Hepatocyte (in vitro differentiated cells): ENCODE measurements around the gene BNIPL. TPM values are rescaled to one million over a fixed set of nuclear protein-coding genes. Genes with fewer than 3 reads are reported as not detected.

Experiments used
- DNase-seq: peaks from one replicate; pipeline ENCODE4 v3.0.0-alpha.2; 2016; ENCODE audit warnings: low spot score
- H2AFZ ChIP-seq: fragments of 200-600 bp; sonication (generic); 2 replicates; pipeline ENCODE4 v1.6.0; 2016; ENCODE audit warnings: antibody characterized with exemption, mild to moderate bottlenecking
- H3K27ac ChIP-seq: fragments of 200-600 bp; sonication (generic); 2 replicates; pipeline ENCODE4 v1.5.1; 2016; ENCODE audit warnings: mild to moderate bottlenecking
- H3K27me3 ChIP-seq: fragments of 200-600 bp; sonication (generic); 2 replicates; pipeline ENCODE4 v1.6.1; 2016
- H3K36me3 ChIP-seq: fragments of 200-600 bp; sonication (generic); replicated peaks from 2 replicates; pipeline ENCODE4 v1.5.1; 2016; ENCODE audit warnings: low read depth; ENCODE audit not compliant: insufficient read depth
- H3K4me1 ChIP-seq: fragments of 200-600 bp; sonication (generic); 2 replicates; pipeline ENCODE4 v1.5.1; 2016; ENCODE audit warnings: mild to moderate bottlenecking, moderate library complexity; ENCODE audit not compliant: insufficient read depth
- H3K4me2 ChIP-seq: fragments of 200-600 bp; sonication (generic); 2 replicates; pipeline ENCODE4 v1.6.0; 2016
- H3K4me3 ChIP-seq: fragments of 200-600 bp; sonication (generic); 2 replicates; pipeline ENCODE4 v1.5.1; 2016; ENCODE audit warnings: mild to moderate bottlenecking
- H3K79me2 ChIP-seq: fragments of 200-600 bp; sonication (generic); 2 replicates; pipeline ENCODE4 v1.6.0; 2017; ENCODE audit warnings: mild to moderate bottlenecking
- H3K9me2 ChIP-seq: fragments of 200-600 bp; sonication (generic); replicated peaks from 2 replicates; pipeline ENCODE4 v1.6.0; 2017; ENCODE audit warnings: mild to moderate bottlenecking; ENCODE audit not compliant: insufficient read depth
- H3K9me3 ChIP-seq: fragments of 200-600 bp; sonication (generic); 2 replicates; pipeline ENCODE4 v1.5.1; 2016; ENCODE audit warnings: low read depth, mild to moderate bottlenecking
- H4K20me1 ChIP-seq: fragments of 200-600 bp; sonication (generic); 2 replicates; pipeline ENCODE4 v1.6.0; 2016; ENCODE audit warnings: mild to moderate bottlenecking; ENCODE audit not compliant: insufficient read depth, poor library complexity, severe bottlenecking
- EZH2 ChIP-seq: fragments of 200-600 bp; sonication (generic); IDR thresholded peaks from 2 replicates; pipeline ENCODE4 v1.6.1; 2016; ENCODE audit warnings: antibody characterized with exemption, mild to moderate bottlenecking, borderline replicate concordance
- EZH2phosphoT487 ChIP-seq: fragments of 200-600 bp; sonication (generic); IDR thresholded peaks from one replicate; pipeline ENCODE4 v1.6.1; 2018; ENCODE audit warnings: antibody characterized with exemption, mild to moderate bottlenecking, low read depth, moderate library complexity; ENCODE audit not compliant: unreplicated experiment, severe bottlenecking
- WGBS: methylation state at CpG from one replicate; pipeline ENCODE4 v1.1.6; 2016; ENCODE audit warnings: low lambda C conversion rate; ENCODE audit errors: missing lambda C conversion rate; 5-methylcytosine and 5-hydroxymethylcytosine counted together
- polyA plus RNA-seq: library from polyadenylated mRNA; unstranded; fragments of >200 nt; fragmentation: Nextera tagmentation; extraction: Ambion mirVana; gene quantifications from 2 replicates; pipeline ENCODE4 v1.2.1, GENCODE V29; 2016
- total RNA-seq: library from RNA; depleted of rRNA; stranded (reverse); fragments of >200 nt; gene quantifications from 2 replicates; pipeline ENCODE4 v1.2.3, GENCODE V29; 2014
- TF ChIP-seq, protein P1 (sequence below): fragments of 200-600 bp; sonication (generic); IDR thresholded peaks from 2 replicates; pipeline ENCODE4 v1.5.1; 2016; ENCODE audit warnings: antibody characterized with exemption, mild to moderate bottlenecking; ENCODE audit not compliant: poor library complexity

BNIPL gene
- total and polyA plus RNA-seq, 2 experiments from 2014 or later: 1.1 to 3.8 TPM

DNA sequence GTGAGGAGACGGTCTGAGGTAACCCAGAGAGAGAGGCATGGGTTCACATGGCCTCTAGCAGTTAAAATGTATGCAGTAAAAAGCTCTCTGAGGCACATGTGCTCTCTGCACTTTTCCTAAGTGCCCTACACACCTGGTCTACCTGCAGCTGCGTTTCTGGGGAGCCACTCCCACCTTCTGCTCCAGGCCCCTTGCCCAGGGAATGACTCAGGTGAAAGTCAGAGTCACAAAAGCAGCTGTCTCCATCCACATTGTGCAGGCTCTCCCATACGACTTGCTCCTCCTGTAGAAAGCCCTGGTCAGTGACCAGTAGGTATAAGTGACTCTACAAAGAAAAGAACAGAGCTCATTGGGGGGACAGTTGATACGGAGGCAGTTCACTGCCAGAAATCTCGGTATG lies 38.4 kb upstream of the BNIPL start:
- WGBS: 63% methylated on average over 5 of the region's 5 CpGs
- no peak for DNase-seq
- TF ChIP-seq EZH2phosphoT487 (no peak), EZH2 (no peak)
- TF ChIP-seq, protein P1, sequence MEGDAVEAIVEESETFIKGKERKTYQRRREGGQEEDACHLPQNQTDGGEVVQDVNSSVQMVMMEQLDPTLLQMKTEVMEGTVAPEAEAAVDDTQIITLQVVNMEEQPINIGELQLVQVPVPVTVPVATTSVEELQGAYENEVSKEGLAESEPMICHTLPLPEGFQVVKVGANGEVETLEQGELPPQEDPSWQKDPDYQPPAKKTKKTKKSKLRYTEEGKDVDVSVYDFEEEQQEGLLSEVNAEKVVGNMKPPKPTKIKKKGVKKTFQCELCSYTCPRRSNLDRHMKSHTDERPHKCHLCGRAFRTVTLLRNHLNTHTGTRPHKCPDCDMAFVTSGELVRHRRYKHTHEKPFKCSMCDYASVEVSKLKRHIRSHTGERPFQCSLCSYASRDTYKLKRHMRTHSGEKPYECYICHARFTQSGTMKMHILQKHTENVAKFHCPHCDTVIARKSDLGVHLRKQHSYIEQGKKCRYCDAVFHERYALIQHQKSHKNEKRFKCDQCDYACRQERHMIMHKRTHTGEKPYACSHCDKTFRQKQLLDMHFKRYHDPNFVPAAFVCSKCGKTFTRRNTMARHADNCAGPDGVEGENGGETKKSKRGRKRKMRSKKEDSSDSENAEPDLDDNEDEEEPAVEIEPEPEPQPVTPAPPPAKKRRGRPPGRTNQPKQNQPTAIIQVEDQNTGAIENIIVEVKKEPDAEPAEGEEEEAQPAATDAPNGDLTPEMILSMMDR: no peak
- Histone ChIP-seq H3K4me3 (no peak overlapping the region), H3K4me1 (peaks cover 6% of the 10 kb centered on the region), H3K4me2 (no peak overlapping the region), H4K20me1 (no peaks in the 10 kb centered on the region), H2AFZ (no peak overlapping the region), H3K27ac (no peak overlapping the region), H3K27me3 (no peaks in the 10 kb centered on the region), H3K79me2 (peaks cover 5% of the 10 kb centered on the region), H3K36me3 (no peaks in the 10 kb centered on the region), H3K9me2 (no peaks in the 10 kb centered on the region), H3K9me3 (no peaks in the 10 kb centered on the region)

DNA sequence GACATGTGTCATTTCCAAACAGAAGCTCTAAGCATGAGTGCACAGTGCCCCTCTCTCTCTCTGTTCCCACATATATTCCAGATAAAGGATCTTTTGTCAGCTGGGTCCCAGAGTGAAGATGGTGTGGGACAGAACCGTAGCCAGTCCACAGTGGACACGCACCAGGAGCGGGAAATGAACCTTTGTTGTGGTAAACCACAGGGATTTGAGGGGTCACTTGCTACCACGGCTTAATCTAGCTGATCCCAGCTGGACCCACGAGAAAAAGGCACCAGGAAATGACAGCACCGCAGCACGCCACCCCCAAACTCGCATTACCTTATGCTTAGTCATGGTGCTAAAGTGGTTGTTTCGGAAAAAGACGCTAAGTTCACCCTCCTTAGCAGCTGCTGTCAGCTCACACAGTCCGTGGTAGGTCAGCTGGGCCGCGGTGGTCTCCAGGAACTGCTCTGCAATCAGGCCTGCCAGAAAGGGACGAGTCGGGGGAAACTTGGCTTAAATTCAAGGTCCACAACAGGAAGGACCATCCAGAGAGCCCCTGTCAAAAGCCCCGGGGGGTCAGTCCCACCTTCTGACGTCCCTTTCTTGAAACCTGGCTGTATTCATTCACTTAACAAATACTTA lies 37.2 kb upstream of the BNIPL start:
- Histone ChIP-seq H3K79me2 (peaks cover 18% of the 10 kb centered on the region), H3K9me2 (no peaks in the 10 kb centered on the region), H3K4me3 (no peak overlapping the region), H4K20me1 (no peaks in the 10 kb centered on the region), H3K4me1 (peaks cover 18% of the 10 kb centered on the region), H3K9me3 (no peaks in the 10 kb centered on the region), H3K27ac (no peak overlapping the region), H3K36me3 (no peaks in the 10 kb centered on the region), H3K27me3 (no peaks in the 10 kb centered on the region), H3K4me2 (no peak overlapping the region), H2AFZ (no peak overlapping the region)
- 92% methylated on average over 17 of the region's 17 CpGs for WGBS
- TF ChIP-seq, protein P1: no peak
- TF ChIP-seq EZH2: no peak
- DNase-seq: no peak

DNA sequence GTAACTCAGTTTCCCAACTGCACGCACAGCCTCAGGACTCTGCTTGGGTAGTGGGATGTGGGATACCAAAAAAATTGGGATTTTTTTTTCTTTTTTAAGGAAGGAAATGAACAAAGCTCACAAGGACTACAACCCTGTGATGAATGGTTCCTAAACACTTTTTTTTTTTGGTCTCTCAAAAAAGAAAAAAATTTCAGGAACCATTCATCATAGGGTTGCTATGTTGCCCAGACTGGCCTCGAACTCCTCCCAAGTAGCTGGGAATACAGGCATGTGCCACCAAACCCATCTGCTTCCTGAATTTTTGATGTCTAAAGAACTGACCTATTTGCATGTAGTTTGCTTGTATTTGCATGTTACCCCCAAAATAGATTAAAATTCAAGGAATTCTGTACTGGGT lies 36.5 kb upstream of the BNIPL start:
- H3K4me2 ChIP-seq: no peak overlapping the region
- 98% methylated on average over 2 of the region's 2 CpGs for WGBS
- DNase-seq: no peak
- H4K20me1 ChIP-seq: no peaks in the 10 kb centered on the region
- TF ChIP-seq EZH2phosphoT487 (no peak), EZH2 (no peak)
- TF ChIP-seq, protein P1: no peak
- peaks cover 24% of the 10 kb centered on the region for H3K4me1 ChIP-seq
- H3K9me2 ChIP-seq: no peaks in the 10 kb centered on the region
- no peaks in the 10 kb centered on the region for H3K36me3 ChIP-seq
- no peak overlapping the region for H3K27ac ChIP-seq
- no peak overlapping the region for H2AFZ ChIP-seq
- no peak overlapping the region for H3K4me3 ChIP-seq
- no peaks in the 10 kb centered on the region for H3K9me3 ChIP-seq
- H3K79me2 ChIP-seq: peaks cover 25% of the 10 kb centered on the region
- no peaks in the 10 kb centered on the region for H3K27me3 ChIP-seq
